ENCODE measurements around the gene TFF2.

The TFF2 gene

GRCh38 chr21:42374457-42374856, 23.7 kb upstream of the TFF2 start:
- H3K4me3 ChIP-seq (ENCODE audit: low read depth, low read length) = no peak overlapping the region
- TF ChIP-seq CTCF (IDR thresholded peaks at IDR 0.05; ENCODE audit: low read depth, low read length, missing control alignments) = no peak

GRCh38 chr21:42373908-42374455, 23.2 kb upstream of the TFF2 start:
- no peak for TF ChIP-seq CTCF (IDR thresholded peaks at IDR 0.05; ENCODE audit: low read depth, low read length, missing control alignments)
- no peak overlapping the region for H3K4me3 ChIP-seq (ENCODE audit: low read depth, low read length)
- DNase-seq (ENCODE audit: low read depth) = no peak

More at GRCh38 chr21:42374457-42374856, 23.7 kb upstream of the TFF2 start:
- DNase-seq (ENCODE audit: low read depth) = no peak

GRCh38 chr21:42373196-42373907, 22.6 kb upstream of the TFF2 start:
- no peak for DNase-seq (ENCODE audit: low read depth)
- H3K4me3 ChIP-seq (ENCODE audit: low read depth, low read length) = no peak overlapping the region
- TF ChIP-seq CTCF (IDR thresholded peaks at IDR 0.05; ENCODE audit: low read depth, low read length, missing control alignments) = no peak

GRCh38 chr21:42370894-42371654, 20.3 kb upstream of the TFF2 start:
- no peak for TF ChIP-seq CTCF (IDR thresholded peaks at IDR 0.05; ENCODE audit: low read depth, low read length, missing control alignments)
- no peak for DNase-seq (ENCODE audit: low read depth)
- no peak overlapping the region for H3K4me3 ChIP-seq (ENCODE audit: low read depth, low read length)

GRCh38 chr21:42369821-42370220, 19.0 kb upstream of the TFF2 start:
- H3K4me3 ChIP-seq (ENCODE audit: low read depth, low read length) = no peak overlapping the region
- no peak for DNase-seq (ENCODE audit: low read depth)
- no peak for TF ChIP-seq CTCF (IDR thresholded peaks at IDR 0.05; ENCODE audit: low read depth, low read length, missing control alignments)

- H3K4me3 ChIP-seq (ENCODE audit: low read depth, low read length) = no peak overlapping the region
- TF ChIP-seq CTCF (IDR thresholded peaks at IDR 0.05; ENCODE audit: low read depth, low read length, missing control alignments) = no peak
- DNase-seq (ENCODE audit: low read depth) = no peak
Observed at GRCh38 chr21:42367367-42368165, 16.8 kb upstream of the TFF2 start.

Data from GM12864 (cell line).